MV-4-11 (cell line): ENCODE measurements around the gene ENO3.

Source experiments
- DNase-seq: peaks from one replicate; lab custom pipeline; 2025; lab: John Stamatoyannopoulos, UW

ENO3 gene

GRCh38 chr17:4973256-4974114 lies 22.6 kb downstream of the ENO3 start:
- DNase-seq: peak; percentile 79

DNA sequence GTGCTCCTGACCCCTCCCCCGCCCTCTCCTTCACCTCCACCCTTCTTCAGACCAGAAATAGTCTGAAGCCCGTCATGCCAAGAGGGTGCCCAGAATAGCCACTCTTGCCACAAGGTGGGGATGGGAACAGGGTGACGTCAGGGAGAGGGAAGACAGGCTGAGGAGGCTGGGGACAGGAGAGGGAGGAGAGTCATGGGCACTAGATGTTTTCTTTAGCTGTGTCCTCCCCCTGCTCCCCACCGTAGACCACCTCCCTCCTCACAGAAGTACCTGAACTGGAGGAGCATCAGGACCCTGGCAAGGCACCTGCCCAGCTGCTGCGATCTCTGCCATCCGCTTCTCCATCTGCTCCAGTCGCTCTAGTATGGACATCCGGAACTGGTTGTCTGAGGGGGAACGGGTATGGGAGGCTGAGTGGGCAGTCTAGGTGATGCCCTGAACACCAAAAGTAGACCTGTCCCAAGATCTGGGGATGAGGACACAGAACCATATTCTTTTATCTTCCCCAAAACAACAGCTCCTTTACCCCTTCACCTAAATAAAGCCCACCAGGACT lies 23.3 kb downstream of the ENO3 start:
- DNase-seq: no peak

GRCh38 chr17:4978726-4979125 lies 27.8 kb downstream of the ENO3 start:
- DNase-seq: peak; percentile 74

DNA sequence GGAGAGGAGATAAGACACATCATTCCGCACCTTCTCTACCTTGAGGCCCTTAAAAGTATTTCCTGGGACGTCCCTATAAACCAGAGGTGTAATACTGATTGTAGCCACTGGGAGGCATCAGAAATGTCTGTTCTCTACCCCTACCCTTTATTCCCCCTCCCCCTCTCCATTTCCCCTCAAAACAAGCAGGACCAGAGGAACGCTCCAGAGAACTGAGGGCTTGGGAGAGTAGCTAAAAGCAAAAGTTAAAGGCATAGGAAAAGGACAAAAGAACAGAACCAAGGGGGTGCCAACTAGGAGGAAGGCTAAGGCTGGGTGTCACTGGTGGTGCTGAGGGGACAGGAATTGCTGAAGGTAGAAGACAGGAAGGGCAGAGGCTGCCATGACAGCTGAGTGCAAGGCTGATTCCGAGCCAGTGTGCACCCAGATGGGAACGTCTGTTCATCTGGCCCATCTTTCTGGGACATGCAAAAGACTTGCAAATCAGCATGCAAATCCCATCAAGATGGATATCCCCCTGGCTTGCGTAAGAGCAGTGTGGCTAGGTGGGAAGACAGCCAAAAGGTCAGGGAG lies 29.8 kb downstream of the ENO3 start:
- DNase-seq: peak; percentile 8

GRCh38 chr17:4982305-4982704 lies 31.4 kb downstream of the ENO3 start:
- no peak for DNase-seq

GRCh38 chr17:4986403-4986802 lies 35.5 kb downstream of the ENO3 start:
- DNase-seq: no peak

DNA sequence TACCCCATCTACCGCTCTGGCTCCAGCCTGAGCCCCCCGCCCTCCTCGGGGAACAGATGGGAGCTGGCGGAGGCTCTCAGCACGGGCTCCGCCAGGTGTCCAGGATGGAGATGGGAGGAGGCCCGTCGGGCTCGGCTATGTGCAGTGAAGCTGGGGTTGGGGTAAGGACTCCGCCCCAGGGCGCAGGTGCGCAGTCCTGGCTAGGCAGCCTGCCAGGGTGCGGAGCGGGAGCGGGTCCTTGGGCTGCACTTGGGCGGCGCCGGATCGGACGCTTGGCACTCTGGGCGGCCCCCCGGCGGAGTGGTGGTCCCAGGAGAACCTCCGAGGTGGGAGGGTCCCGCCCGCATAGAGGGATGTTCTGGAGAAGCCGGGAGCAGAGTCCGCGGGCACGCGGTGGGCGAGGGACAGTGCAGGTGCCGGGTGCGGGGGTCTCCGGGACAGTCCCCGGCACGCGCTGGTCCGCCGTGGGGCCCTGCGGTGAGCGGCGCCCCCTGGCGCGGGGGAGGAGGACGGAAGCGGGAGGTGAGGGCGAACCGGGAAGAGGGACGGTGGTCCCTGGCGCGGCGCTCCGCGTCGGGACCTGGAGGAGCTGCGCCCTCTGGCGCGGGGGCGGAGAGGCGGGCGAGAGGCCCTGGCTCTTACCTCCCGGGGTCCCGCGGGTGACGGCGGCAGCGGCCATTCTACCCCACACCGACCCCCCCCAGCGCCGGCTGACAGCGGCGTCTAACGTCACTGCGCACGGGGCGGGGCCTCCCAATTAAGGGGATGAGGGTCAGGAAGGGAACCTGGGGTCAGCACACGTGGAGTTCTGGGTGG lies 36.2 kb downstream of the ENO3 start, which contains the start of gene CAMTA2:
Gene CAMTA2, minus strand, starts transcription at position 725 of the 816 bp plus-strand sequence. CDS start 1,453 bp downstream, outside the sequence.
- DNase-seq: peak; percentile 71

GRCh38 chr17:4987767-4988567 lies 37.0 kb downstream of the ENO3 start:
- no peak for DNase-seq

- no peak for DNase-seq
Observed at GRCh38 chr17:4994081-4994595, 43.2 kb downstream of the ENO3 start.

DNA sequence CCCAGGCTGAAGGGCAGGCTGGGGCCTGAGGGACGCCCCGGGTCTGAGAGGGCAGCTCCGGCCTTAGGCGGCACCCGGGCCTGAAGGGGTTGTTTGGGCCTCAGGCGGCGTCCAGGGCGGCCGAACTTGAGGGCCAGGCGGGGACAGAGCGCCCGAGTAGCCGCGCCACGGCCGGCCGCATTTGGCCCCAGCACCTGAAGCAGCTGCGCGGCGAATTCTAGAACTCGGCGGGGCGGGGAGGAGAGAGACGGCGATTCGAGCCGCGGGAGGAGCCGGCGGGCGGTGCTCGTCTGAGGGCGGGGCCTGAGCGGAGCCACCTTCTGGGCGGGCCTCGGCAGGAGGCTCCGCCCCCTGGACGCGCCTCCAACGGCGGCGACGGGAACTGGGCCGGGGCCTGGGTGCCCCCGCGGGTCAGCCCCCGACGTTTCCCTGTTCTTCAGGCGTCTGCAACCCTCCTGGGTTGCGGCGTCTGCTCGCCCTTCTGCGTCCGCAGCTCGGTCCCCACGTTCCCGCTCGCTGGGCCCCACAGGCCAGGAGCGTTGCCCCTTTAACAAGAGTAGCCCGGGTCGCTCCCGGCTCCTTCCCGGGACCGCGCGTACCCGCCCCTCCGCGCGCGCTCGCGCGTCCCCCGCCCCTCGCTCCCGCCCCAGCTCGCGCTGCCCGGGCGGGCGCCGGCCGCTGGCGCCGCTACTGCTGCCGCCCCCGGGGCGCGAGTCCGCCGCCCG lies 46.5 kb downstream of the ENO3 start, which contains the start of the genes INCA1 and KIF1C:
Gene INCA1, minus strand, starts transcription at position 221 of the 725 bp plus-strand sequence. CDS start 3,085 bp downstream, outside the sequence.
Gene KIF1C, plus strand, starts transcription at position 649 of the 725 bp plus-strand sequence. CDS start 2,297 bp downstream, outside the sequence.
- peak; percentile 73 for DNase-seq

DNA sequence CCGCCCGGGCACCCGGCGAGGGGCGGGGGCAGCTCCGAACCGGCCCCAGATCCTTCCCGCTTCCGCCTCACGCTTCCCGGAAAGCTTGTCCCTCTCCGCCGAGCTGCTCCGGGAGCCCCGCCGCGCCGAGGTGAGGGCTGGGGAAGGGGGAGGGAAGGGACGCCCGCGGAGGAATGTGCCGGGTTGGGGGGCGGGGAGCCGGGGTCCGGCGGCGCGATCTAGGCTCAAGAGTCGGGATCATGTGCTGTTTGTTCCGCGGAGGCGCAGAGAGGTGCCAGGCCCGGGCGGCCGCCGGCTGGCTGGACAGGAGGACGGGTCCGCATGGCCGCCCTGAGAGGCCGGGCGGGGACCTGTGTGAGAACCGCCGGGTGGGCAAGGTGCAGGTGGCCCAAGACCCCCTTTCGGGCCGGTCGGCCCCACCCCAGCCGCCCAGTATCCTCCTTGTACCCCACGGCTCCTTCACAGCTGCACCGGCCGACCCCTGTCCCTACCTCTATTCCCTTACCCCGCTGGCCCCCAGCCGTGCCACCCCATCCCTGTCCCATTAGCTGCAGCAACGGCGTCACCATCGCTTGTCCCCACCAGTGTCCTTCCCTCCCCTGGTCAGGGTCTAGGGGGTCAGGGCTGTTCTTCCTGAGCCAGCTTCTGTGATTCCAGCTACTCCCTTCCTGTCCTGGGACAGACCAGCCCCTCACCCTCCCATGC lies 47.3 kb downstream of the ENO3 start:
- no peak for DNase-seq

DNA sequence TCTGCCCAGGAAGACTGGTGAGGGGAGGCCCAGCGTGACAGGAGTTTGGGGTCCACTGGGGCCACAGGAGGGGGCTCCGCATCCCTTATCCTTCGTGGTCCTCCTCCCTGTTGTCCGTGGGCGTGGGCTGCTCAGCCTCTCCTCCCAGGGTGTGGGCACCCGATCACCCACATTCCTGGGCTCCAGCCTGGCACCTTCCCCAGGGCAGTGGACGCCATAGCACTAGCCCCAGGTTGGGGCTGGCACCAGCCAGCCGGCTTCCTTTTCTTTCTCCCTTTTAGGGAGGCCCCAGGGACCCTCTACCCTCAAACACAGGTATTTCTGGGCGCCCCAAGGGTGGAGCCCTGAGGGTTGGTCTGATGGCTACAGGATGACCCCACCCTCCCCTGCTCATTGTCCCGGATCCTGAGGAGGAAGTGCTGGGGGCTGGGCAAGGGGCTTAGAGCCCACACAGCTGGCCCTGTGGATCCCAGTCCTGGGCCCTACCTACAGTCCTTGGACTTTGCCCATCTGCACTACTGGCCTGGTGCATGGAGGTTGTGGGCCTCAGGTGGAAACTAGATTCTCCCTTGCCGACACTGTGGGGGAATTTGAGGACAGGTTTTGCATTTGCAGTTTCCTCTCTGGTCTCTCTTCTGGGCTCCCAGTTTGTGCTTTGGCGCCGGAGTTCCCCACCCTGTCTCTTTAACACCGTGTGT lies 48.0 kb downstream of the ENO3 start:
- DNase-seq: no peak

DNA sequence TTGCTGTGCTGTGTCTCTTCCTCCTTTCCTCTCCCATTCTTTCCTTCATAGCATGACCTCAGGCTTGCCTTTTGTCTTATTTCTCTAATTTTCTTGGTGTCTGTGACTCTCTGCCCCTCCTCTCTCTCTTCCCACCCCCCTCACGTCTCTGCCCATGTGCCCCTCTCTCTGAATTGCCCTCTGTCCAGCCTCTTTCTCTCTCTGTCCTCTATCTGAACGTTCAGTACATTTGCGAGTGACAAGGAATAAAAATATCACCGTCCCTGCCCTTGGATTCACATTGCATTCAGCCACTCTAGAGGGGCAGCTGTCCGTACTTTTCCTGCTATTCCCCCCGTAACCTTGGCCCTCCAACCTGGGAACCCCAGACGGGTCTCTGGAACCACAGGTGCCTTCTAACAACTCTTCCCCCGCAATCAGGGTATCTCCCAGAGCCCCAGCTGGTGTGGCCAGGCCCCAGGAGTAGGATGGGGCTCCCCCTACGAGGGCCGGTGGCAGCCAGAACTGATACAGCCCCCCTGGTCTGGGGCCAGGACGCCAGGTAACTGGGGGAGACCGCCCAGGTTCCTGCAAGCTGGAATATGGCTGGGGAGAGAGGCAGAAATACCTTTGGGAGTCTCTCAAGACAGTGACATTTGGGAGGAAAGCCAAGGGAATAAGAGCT lies 48.6 kb downstream of the ENO3 start:
- DNase-seq: no peak

DNA sequence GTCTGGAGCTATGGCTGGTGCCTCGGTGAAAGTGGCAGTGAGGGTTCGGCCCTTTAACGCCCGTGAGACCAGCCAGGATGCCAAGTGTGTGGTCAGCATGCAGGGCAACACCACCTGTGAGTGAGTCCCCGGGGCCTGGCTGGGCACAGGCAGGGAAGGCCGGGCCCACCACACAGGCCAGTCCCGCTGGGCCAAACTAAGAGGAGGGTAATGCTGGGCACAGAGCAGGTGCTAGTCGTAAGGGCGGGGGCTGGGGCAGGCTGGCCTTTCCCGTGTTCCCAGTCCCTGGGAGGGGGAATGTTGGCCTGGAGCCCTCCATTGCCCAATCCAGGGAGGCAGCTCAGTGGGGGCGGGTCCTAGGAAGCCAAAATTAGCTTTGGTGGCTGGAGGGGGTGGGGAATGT lies 49.3 kb downstream of the ENO3 start:
- DNase-seq: no peak

DNA sequence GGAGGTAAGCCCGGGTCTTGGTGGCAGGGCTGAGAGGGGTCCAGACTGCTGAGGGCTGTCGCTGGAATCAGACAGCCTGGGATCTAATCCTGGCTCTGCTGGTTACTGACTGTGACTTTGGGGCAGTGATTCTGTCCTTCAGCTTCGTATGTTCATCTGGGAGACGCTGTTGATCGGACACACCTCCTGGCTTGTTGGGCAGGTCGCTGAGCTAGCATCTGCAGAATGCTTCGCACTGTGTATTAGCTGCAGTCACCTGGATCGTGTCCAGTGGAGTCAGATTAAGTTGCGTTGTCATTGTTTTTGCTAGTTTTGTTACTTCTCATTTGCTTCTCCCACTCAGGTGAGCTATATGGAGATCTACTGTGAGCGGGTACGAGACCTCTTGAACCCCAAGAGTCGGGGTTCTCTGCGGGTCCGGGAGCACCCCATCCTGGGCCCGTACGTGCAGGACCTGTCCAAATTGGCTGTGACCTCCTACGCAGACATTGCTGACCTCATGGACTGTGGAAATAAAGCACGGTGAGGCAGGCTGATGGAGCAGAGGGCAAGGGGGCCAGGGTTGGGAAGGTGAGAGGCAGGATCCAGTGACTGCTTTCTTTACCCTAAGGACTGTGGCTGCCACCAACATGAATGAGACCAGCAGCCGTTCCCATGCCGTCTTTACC lies 51.3 kb downstream of the ENO3 start:
- DNase-seq: no peak

- no peak for DNase-seq
Observed at GRCh38 chr17:5003214-5003867, 52.4 kb downstream of the ENO3 start.
